H9 (cell line): ENCODE results near the gene MINDY4. TPM values are rescaled to one million over a fixed set of nuclear protein-coding genes. Genes with fewer than 3 reads are reported as not detected.

Experiments used
- DNase-seq: peaks from one replicate; pipeline ENCODE4 v3.0.0-alpha.2; 2017
- H2AFZ ChIP-seq: one replicate; pipeline ENCODE4 v1.6.1; 2013; ENCODE audit warnings: mild to moderate bottlenecking, low read length, control low read depth, moderate library complexity
- H2AK5ac ChIP-seq: 2 replicates; pipeline ENCODE4 v1.6.1; 2013; ENCODE audit warnings: low read length, control low read depth, mixed read lengths; ENCODE audit not compliant: insufficient read length
- H2BK120ac ChIP-seq: one replicate; pipeline ENCODE4 v1.6.1; 2013; ENCODE audit warnings: low read depth, mild to moderate bottlenecking, low read length, control low read depth, inconsistent platforms; ENCODE audit not compliant: poor library complexity, severe bottlenecking
- H2BK12ac ChIP-seq: 2 replicates; pipeline ENCODE4 v1.6.1; 2013; ENCODE audit warnings: low read length, control low read depth, mixed read lengths, low read depth; ENCODE audit not compliant: insufficient read length
- H2BK15ac ChIP-seq: 2 replicates; pipeline ENCODE4 v1.6.1; 2013; ENCODE audit warnings: low read depth, low read length, control low read depth
- H2BK20ac ChIP-seq: one replicate; pipeline ENCODE4 v1.6.1; 2013; ENCODE audit warnings: low read depth, mild to moderate bottlenecking, low read length, control low read depth, inconsistent platforms; ENCODE audit not compliant: poor library complexity, severe bottlenecking
- H2BK5ac ChIP-seq: 2 replicates; pipeline ENCODE4 v1.6.1; 2013; ENCODE audit warnings: low read length, control low read depth, mixed read lengths; ENCODE audit not compliant: insufficient read length
- H3K14ac ChIP-seq: 2 replicates; pipeline ENCODE4 v1.6.1; 2013; ENCODE audit warnings: low read length, control low read depth; ENCODE audit not compliant: insufficient read depth
- H3K18ac ChIP-seq: 2 replicates; pipeline ENCODE4 v1.6.1; 2013; ENCODE audit warnings: low read depth, mild to moderate bottlenecking, mixed read lengths, low read length, control low read depth; ENCODE audit not compliant: insufficient read length
- H3K23ac ChIP-seq: 2 replicates; pipeline ENCODE4 v1.6.1; 2013; ENCODE audit warnings: low read length, control low read depth, mixed read lengths, low read depth; ENCODE audit not compliant: insufficient read length
- H3K23me2 ChIP-seq: 2 replicates; pipeline ENCODE4 v1.6.1; 2013; ENCODE audit warnings: low read depth, mild to moderate bottlenecking, mixed read lengths, low read length, control low read depth; ENCODE audit not compliant: insufficient read length, poor library complexity, severe bottlenecking
- H3K27ac ChIP-seq: 2 replicates; pipeline ENCODE4 v1.5.1; 2013; ENCODE audit warnings: low read length, control low read depth, mixed read lengths, low read depth; ENCODE audit not compliant: insufficient read length
- H3K27me3 ChIP-seq: 2 replicates; pipeline ENCODE4 v1.6.1; 2013; ENCODE audit warnings: low read length, control low read depth, inconsistent platforms; ENCODE audit not compliant: insufficient read depth
- H3K4ac ChIP-seq: 2 replicates; pipeline ENCODE4 v1.6.1; 2013; ENCODE audit warnings: low read depth, mild to moderate bottlenecking, control low read depth, inconsistent platforms, low read length, moderate library complexity
- H3K4me1 ChIP-seq: 2 replicates; pipeline ENCODE4 v1.6.1; 2013; ENCODE audit warnings: low read length, control low read depth, inconsistent platforms; ENCODE audit not compliant: insufficient read depth
- H3K4me2 ChIP-seq: 2 replicates; pipeline ENCODE4 v1.6.1; 2013; ENCODE audit warnings: low read length, control low read depth, mixed read lengths; ENCODE audit not compliant: insufficient read length, insufficient read depth
- H3K56ac ChIP-seq: 2 replicates; pipeline ENCODE4 v1.6.1; 2013; ENCODE audit warnings: low read depth, mild to moderate bottlenecking, mixed read lengths, low read length, control low read depth; ENCODE audit not compliant: insufficient read length
- H3K79me1 ChIP-seq: 2 replicates; pipeline ENCODE4 v1.6.1; 2013; ENCODE audit warnings: low read depth, mild to moderate bottlenecking, moderate library complexity, low read length, control low read depth, inconsistent platforms; ENCODE audit not compliant: insufficient read depth, poor library complexity, severe bottlenecking
- H3K79me2 ChIP-seq: 2 replicates; pipeline ENCODE4 v1.6.1; 2013; ENCODE audit warnings: low read length, control low read depth, inconsistent platforms; ENCODE audit not compliant: insufficient read depth
- H3K9ac ChIP-seq: 2 replicates; pipeline ENCODE4 v1.6.1; 2013; ENCODE audit warnings: low read length, control low read depth, mixed read lengths; ENCODE audit not compliant: insufficient read length; ENCODE audit errors: extremely low read depth
- H3K9me3 ChIP-seq: one replicate; pipeline ENCODE4 v1.6.1; 2013; ENCODE audit warnings: low read depth, low read length, inconsistent platforms; ENCODE audit not compliant: control insufficient read depth
- H3T11ph ChIP-seq: one replicate; pipeline ENCODE4 v1.6.1; 2013; ENCODE audit warnings: mild to moderate bottlenecking, low read length, control low read depth, inconsistent platforms
- H4K20me1 ChIP-seq: one replicate; pipeline ENCODE4 v1.6.1; 2013; ENCODE audit not compliant: control insufficient read depth, insufficient read length, insufficient read depth
- H4K5ac ChIP-seq: 2 replicates; pipeline ENCODE4 v1.6.1; 2013; ENCODE audit warnings: low read depth, mild to moderate bottlenecking, mixed read lengths, low read length, control low read depth; ENCODE audit not compliant: insufficient read length
- H4K8ac ChIP-seq: replicated peaks from 2 replicates; pipeline ENCODE4 v1.6.1; 2013; ENCODE audit warnings: low read length, control low read depth, mixed read lengths, low read depth; ENCODE audit not compliant: insufficient read length
- H4K91ac ChIP-seq: 2 replicates; pipeline ENCODE4 v1.6.1; 2013; ENCODE audit warnings: low read depth, mild to moderate bottlenecking, moderate library complexity, mixed read lengths, low read length, control low read depth; ENCODE audit not compliant: insufficient read length
- H3K27ac Mint-ChIP-seq, 3 experiments: 2 replicates in 2 of 3; 3 replicates in 1 of 3; pipeline ENCODE4 v1.8.0; 2020 to 2021; ENCODE audit warnings: mixed read lengths in 3 of 3, mild to moderate bottlenecking in 1 of 3, moderate library complexity in 1 of 3
- H3K27me3 Mint-ChIP-seq: 2 replicates; pipeline ENCODE4 v1.8.0; 2021; ENCODE audit warnings: low read depth, mild to moderate bottlenecking, moderate library complexity, mixed read lengths
- H3K36me3 Mint-ChIP-seq, 3 experiments: 2 replicates in 2 of 3; 3 replicates in 1 of 3; pipeline ENCODE4 v1.8.0; 2020 to 2021; ENCODE audit warnings: low read depth in 3 of 3, mixed read lengths in 3 of 3; ENCODE audit not compliant: insufficient read depth in 1 of 3
- H3K4me1 Mint-ChIP-seq, 2 experiments: 2 replicates each; pipeline ENCODE4 v1.8.0; 2020; ENCODE audit warnings: mixed read lengths in 2 of 2
- H3K4me3 Mint-ChIP-seq, 2 experiments: 2 replicates in 1 of 2; 3 replicates in 1 of 2; pipeline ENCODE4 v1.8.0; 2020 to 2021; ENCODE audit warnings: mild to moderate bottlenecking in 2 of 2, mixed read lengths in 2 of 2, moderate library complexity in 1 of 2
- H3K9me3 Mint-ChIP-seq, 2 experiments: 2 replicates in 1 of 2; 3 replicates in 1 of 2; pipeline ENCODE4 v1.8.0; 2020; ENCODE audit warnings: mild to moderate bottlenecking in 2 of 2, mixed read lengths in 2 of 2, moderate library complexity in 1 of 2
- CTCF ChIP-seq: fragments of 200-600 bp; sonication (generic); conservative IDR thresholded peaks from 3 replicates; pipeline ENCODE4 v1.8.0; 2021; ENCODE audit warnings: antibody characterized with exemption, mild to moderate bottlenecking
- total RNA-seq: library from RNA; stranded (reverse); gene quantifications from 2 replicates; pipeline ENCODE4 v1.2.1, GENCODE V29; 2021

The MINDY4 gene
- total RNA-seq, 1 experiment from 2014 or later = 3.1 TPM

- H3K14ac ChIP-seq = no peak overlapping the region
- H3K9me3 Mint-ChIP-seq = peaks cover 27 to 28% of the 10 kb centered on the region in 2 experiments
Measured at GRCh38 chr7:30722671-30723070, 48.5 kb upstream of the MINDY4 start.

More at GRCh38 chr7:30722671-30723070, 48.5 kb upstream of the MINDY4 start:
- Histone ChIP-seq H2BK12ac (no peak overlapping the region), H3K27me3 (no peaks in the 10 kb centered on the region), H2AK5ac (no peak overlapping the region), H3K18ac (no peak overlapping the region), H3K27ac (no peak overlapping the region), H3K79me2 (no peaks in the 10 kb centered on the region), H3K56ac (no peak overlapping the region), H4K8ac (no peak overlapping the region), H3K23me2 (no peaks in the 10 kb centered on the region), H2BK5ac (no peak overlapping the region), H4K5ac (no peak overlapping the region), H4K20me1 (no peaks in the 10 kb centered on the region), H3K23ac (no peak overlapping the region), H2BK15ac (no peak overlapping the region), H3K9ac (no peak overlapping the region), H3T11ph (no peak overlapping the region), H3K9me3 (peaks cover 10% of the 10 kb centered on the region), H2BK20ac (no peak overlapping the region), H2BK120ac (no peak overlapping the region), H3K4me2 (no peak overlapping the region), H3K4me1 (peaks cover 9% of the 10 kb centered on the region; the same call in 1 of the 2 replicates), H2AFZ (no peak overlapping the region), H3K79me1 (no peaks in the 10 kb centered on the region), H4K91ac (no peak overlapping the region), H3K4ac (no peak overlapping the region)
- no peak for DNase-seq
- Mint-ChIP-seq H3K27ac (no peak overlapping the region), H3K36me3 (peaks cover 14 to 21% (median 19%) of the 10 kb centered on the region in 3 experiments), H3K27me3 (peaks cover 21% of the 10 kb centered on the region), H3K4me3 (no peak overlapping the region; a peak in 1 of 5 replicates), H3K4me1 (peaks cover 19 to 31% of the 10 kb centered on the region in 2 experiments)
- TF ChIP-seq CTCF = no peak
